ENCODE measurements around the gene MANSC4. TPM values are rescaled to one million over a fixed set of nuclear protein-coding genes. Genes with fewer than 3 reads are reported as not detected.

Gene MANSC4
- total and polyA plus RNA-seq, 4 donors, result not detected

GRCh38 chr12:27807063-27807703 lies 27.1 kb upstream of the MANSC4 start:
- no peak for DNase-seq (ENCODE audit: low spot score)
- TF ChIP-seq NR2F2 (IDR thresholded peaks at IDR 0.05), result no peak

GRCh38 chr12:27806259-27806658 lies 26.2 kb upstream of the MANSC4 start:
- DNase-seq (ENCODE audit: low spot score), result no peak
- Histone ChIP-seq H3K27ac (ENCODE audit: low read depth in 1 of 2, low read length in 2 of 2) (no peak overlapping the region), H3K27me3 (ENCODE audit: control insufficient read depth in 4 of 4, insufficient read depth in 4 of 4, low read length in 3 of 4) (no peaks in the 10 kb centered on the region), H3K4me1 (ENCODE audit: control insufficient read depth in 4 of 4, insufficient read depth in 4 of 4, low read length in 3 of 4) (no peaks in the 10 kb centered on the region), H3K9me3 (ENCODE audit: control insufficient read depth in 4 of 4, low read length in 3 of 4) (no peaks in the 10 kb centered on the region), H3K9ac (ENCODE audit: low read depth in 1 of 2, low read length in 2 of 2) (no peak overlapping the region), H3K36me3 (ENCODE audit: control insufficient read depth in 4 of 4, insufficient read depth in 3 of 4, low read depth in 1 of 4, low read length in 3 of 4) (no peaks in the 10 kb centered on the region), H3K4me3 (ENCODE audit: low read depth in 1 of 3, low read length in 3 of 3) (no peak overlapping the region)
- TF ChIP-seq RXRA (IDR thresholded peaks at IDR 0.05) (no peak), SP1 (IDR thresholded peaks at IDR 0.05) (no peak)
- WGBS, result 97% methylated on average over 4 of the region's 4 CpGs

More at GRCh38 chr12:27807063-27807703, 27.1 kb upstream of the MANSC4 start:
- H3K4me1 ChIP-seq (ENCODE audit: control insufficient read depth in 4 of 4, insufficient read depth in 4 of 4, low read length in 3 of 4), result no peaks in the 10 kb centered on the region
- WGBS, result 67% methylated on average over 8 of the region's 8 CpGs
- H3K27ac ChIP-seq (ENCODE audit: low read depth in 1 of 2, low read length in 2 of 2), result no peak overlapping the region
- no peaks in the 10 kb centered on the region for H3K36me3 ChIP-seq (ENCODE audit: control insufficient read depth in 4 of 4, insufficient read depth in 3 of 4, low read depth in 1 of 4, low read length in 3 of 4)
- no peaks in the 10 kb centered on the region for H3K27me3 ChIP-seq (ENCODE audit: control insufficient read depth in 4 of 4, insufficient read depth in 4 of 4, low read length in 3 of 4)
- no peak overlapping the region for H3K4me3 ChIP-seq (ENCODE audit: low read depth in 1 of 3, low read length in 3 of 3)
- no peak overlapping the region for H3K9ac ChIP-seq (ENCODE audit: low read depth in 1 of 2, low read length in 2 of 2)
- no peaks in the 10 kb centered on the region for H3K9me3 ChIP-seq (ENCODE audit: control insufficient read depth in 4 of 4, low read length in 3 of 4)

GRCh38 chr12:27805238-27805637 lies 25.2 kb upstream of the MANSC4 start:
- WGBS, result 83% methylated on average over 1 of the region's 1 CpG
- H3K27me3 ChIP-seq (ENCODE audit: control insufficient read depth in 4 of 4, insufficient read depth in 4 of 4, low read length in 3 of 4), result no peaks in the 10 kb centered on the region
- no peaks in the 10 kb centered on the region for H3K36me3 ChIP-seq (ENCODE audit: control insufficient read depth in 4 of 4, insufficient read depth in 3 of 4, low read depth in 1 of 4, low read length in 3 of 4)
- H3K9ac ChIP-seq (ENCODE audit: low read depth in 1 of 2, low read length in 2 of 2), result no peak overlapping the region
- H3K9me3 ChIP-seq (ENCODE audit: control insufficient read depth in 4 of 4, low read length in 3 of 4), result no peaks in the 10 kb centered on the region
- DNase-seq (ENCODE audit: low spot score), result no peak
- no peak for TF ChIP-seq ATF3 (IDR thresholded peaks at IDR 0.05)
- no peak for TF ChIP-seq JUND (IDR thresholded peaks at IDR 0.05)
- TF ChIP-seq RXRA (IDR thresholded peaks at IDR 0.05), result no peak
- no peak for TF ChIP-seq ZBTB33 (IDR thresholded peaks at IDR 0.05)
- TF ChIP-seq HNF4G (IDR thresholded peaks at IDR 0.05), result no peak
- TF ChIP-seq FOXA2 (IDR thresholded peaks at IDR 0.05), result no peak
- TF ChIP-seq MAX (IDR thresholded peaks at IDR 0.05), result no peak
- no peak for TF ChIP-seq REST (IDR thresholded peaks at IDR 0.05)
- no peak for TF ChIP-seq EGR1 (IDR thresholded peaks at IDR 0.05; ENCODE audit: low read depth in 2 of 2)
- H3K4me3 ChIP-seq (ENCODE audit: low read depth in 1 of 3, low read length in 3 of 3), result no peak overlapping the region
- no peak overlapping the region for H3K27ac ChIP-seq (ENCODE audit: low read depth in 1 of 2, low read length in 2 of 2)
- H3K4me1 ChIP-seq (ENCODE audit: control insufficient read depth in 4 of 4, insufficient read depth in 4 of 4, low read length in 3 of 4), result no peaks in the 10 kb centered on the region
